Forelimb muscle (tissue), 1 donor: ENCODE measurements around the gene NAT8L. TPM values are rescaled to one million over a fixed set of nuclear protein-coding genes. Genes with fewer than 3 reads are reported as not detected.

Source experiments
- DNase-seq: peaks from one replicate; pipeline ENCODE4 v3.0.0-alpha.2; 2013; ENCODE audit warnings: low read depth
- polyA plus RNA-seq: library from polyadenylated mRNA; unstranded; fragments of 120-200 nt; gene quantifications from one replicate; pipeline ENCODE4 v1.2.1, GENCODE V29; 2013; ENCODE audit not compliant: insufficient read length

NAT8L gene
- polyA plus RNA-seq, 1 donor = 4.3 TPM

GRCh38 chr4:2063557-2064275, 4.6 kb downstream of the NAT8L start:
- no peak for DNase-seq

- no peak for DNase-seq
Measured at GRCh38 chr4:2064276-2064991, 5.3 kb downstream of the NAT8L start.

DNA sequence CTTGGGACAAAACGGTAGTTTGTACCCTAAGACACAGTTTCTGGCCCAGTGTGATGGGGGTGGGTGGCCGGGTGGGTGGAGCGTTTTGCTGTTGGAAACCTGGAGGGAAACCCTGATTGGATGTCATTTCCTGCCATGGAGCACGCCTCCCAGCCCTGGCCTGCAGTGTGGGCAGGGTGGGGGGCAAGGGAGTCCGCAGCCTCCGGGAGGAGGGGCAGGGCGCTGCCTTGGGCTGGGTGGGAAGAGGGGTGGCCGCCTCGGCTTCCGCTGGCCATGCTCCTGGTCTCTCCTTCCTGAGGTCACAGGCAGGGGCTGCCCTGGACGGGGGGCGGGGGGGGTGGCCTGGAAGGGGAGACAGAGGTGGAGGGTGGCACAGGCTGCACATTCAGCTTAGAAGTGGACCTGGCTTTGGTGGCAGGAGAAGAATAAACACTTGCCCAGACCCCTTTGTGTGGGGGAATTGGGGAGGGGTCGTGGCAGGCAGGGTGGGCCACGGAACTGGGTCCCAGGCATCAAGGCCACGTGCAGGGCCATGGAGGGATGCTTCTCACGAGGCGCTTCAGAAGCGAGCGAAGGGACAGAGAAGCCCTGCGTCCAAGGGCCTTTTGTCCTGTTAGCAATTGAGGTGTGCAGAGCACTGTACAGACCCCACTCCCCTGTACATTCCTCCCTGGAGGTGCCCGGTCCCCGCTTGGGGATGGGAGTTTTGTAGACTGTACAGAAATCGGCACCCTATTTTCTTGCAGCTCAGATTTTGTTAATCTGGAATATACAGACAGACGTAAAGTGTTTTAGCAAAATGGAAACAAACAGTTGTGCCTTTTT, 6.2 kb downstream of the NAT8L start:
- DNase-seq = no peak

GRCh38 chr4:2066011-2066551, 7.0 kb downstream of the NAT8L start:
- no peak for DNase-seq

GRCh38 chr4:2066571-2067445, 7.7 kb downstream of the NAT8L start:
- DNase-seq = no peak

DNA sequence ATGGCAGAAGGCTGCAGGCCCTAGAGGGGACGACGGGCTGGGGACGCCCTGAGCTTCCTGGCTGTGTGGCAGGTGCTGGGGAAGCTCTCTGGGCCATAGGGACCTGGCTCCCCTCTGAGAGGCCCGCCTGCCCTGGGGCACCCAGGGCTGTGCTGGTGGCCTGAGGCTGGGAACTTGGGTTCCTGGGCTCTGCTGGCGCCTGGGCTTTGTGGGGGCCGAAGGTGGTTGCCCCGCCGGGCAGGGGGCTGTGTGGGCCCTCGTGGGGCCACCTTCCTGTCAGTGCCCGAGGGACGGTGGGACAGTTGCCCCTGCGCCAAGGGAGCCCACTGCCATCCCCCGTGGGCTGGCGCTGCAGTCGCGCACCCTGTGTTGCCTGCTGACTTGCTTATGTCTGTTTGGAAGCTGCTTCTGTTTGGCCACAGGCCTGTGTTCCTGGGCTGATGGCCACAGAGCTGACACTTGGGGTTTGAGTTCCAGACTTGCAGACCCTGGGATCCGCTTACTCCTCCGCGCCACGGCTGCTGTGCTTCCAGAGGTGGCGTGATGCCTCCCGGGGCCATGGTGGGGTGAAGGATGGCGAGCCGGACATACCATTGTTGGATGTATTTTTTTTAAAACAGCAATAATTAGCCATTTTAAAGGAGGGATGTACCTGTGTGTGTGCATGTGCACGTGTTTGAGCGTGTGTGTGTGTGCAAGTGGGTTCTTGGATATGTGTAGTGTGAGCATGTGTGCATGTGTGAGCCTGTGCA, 8.5 kb downstream of the NAT8L start:
- no peak for DNase-seq

- no peak for DNase-seq
Measured at GRCh38 chr4:2068198-2068470, 9.0 kb downstream of the NAT8L start.

DNA sequence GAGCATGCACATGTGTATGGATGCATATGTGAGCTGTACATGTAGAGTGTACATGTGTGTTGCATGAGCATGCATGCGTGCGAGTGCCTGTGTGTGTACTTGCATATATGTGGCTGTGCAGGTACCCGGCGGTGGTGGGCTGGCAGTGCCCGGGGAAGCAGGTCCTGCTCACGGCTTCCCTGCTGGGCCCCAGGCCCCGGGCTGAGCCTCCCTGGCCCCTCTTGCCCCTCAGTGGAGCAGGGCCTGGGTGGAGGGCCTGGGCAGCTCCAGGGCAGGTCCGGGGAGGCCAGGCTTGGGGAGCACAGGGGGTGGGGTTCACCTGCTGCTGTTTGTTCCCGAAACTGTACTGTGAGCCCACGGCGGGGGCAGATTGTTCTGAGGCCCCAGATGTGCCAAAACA, 9.4 kb downstream of the NAT8L start:
- no peak for DNase-seq

GRCh38 chr4:2069161-2069971, 10.2 kb downstream of the NAT8L start:
- no peak for DNase-seq

GRCh38 chr4:2069986-2070385, 10.9 kb downstream of the NAT8L start:
- DNase-seq = no peak

DNA sequence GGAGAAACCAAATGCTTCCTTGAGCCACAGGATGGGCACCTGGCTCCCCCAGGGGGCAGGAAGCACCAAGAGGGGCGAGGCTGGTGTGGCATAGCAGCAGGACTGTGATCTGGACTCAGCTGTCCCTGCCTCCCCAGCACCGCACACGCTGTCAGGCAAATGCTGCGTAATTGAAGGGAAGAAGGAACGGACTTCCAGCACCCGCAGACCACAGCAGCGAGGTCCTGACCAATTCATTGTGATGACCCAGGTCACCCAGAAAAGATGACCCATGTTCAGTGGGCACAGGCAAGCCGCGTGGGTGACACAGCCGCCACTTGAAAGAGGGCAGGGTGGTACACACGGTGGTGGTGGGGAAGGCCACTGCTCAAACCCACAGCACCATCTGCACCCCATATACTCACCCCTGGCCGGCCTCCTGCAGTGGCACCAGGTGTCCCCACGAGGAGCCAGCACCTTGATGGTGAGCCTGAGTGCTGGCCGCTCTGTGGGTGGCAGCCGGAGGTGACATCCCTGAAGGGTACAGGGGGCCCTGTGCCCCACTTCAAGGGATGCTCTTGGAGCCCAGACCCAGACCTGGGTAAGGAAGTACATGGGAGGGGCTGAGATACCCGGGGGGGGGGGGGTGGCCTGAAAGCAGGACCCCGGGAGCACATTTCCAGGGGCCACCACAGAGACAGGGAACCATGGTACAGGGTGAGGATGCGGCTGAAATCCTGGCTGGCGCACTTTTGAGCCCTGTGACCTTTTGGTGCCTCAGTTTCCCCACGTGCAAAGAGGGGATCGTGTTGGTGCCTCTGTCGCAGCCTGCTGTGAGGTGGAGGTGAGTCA, 11.5 kb downstream of the NAT8L start:
- DNase-seq = no peak

DNA sequence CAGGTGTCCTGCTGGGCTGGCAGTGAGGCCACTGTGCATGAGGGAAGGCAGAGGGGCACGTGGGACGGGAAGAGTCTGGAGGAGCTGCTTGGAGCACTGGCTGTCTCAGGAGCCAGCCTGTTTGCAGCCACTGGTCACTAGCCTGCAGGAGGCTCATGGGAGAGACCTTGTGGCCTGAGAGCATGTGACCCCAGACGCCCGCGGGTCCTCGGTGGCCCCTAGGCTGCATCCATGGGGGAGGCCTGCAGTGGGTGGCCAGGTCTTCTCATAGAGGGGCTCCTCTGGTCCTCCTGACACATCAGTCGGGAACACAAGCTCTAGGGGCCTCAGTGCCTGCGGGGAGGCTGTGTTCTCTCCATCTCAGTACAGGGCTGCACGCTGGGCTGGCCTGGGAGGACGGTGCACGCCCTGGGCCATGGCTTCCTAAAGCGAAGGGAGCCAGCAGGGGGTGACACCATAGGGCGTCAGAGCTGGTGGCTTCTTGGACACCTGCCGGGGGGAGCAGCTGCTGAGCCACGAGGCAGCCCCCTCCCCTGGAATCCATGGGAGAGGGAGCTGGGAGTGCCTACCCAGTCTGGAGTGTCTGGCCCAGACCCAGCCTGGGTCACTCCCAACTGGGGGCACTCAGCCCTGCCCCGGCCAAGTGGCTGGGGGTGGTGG, 12.3 kb downstream of the NAT8L start:
- no peak for DNase-seq

- DNase-seq = no peak
Measured at GRCh38 chr4:2071912-2072867, 13.1 kb downstream of the NAT8L start.

DNA sequence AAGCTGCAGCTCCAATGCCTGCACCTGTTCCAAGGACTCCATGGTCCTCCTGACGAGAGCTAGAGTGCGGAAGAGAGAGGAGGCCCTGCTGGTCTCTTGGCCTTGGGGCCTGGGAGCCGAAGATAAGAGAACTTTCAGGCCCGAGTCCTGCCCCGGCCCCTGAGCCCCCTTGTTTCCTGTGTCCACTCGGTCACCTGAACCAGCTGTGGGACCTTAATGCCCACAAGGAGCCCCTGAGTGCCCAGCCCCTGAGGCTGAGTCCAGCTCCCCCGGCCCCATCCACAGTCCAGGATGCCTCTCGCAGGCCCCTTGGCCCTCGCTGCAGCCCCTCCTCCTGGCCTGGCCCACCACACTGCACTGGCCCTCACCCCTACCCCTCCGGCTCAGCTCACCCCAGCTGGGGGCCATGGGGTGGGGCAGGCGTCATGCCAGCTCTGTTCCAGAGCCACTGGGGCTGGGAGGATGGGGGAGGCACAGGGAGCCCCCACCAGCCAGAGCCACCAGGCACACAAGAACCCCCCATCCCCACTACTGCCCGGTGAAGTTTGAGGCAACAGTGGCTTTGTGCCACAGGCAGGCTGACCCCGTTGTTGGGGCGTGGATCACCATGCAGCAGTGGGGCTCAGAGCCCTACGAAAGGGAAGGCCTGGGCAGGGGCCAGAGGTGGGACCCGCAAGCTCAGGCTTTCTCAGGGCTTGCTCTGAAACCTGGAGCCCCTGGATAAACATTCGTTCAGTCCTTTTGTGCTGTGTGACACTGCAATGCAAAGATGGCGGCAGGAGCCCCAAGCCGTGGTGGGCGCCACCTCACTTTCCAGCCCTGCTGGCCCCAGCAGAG, 14.1 kb downstream of the NAT8L start:
- DNase-seq = no peak

DNA sequence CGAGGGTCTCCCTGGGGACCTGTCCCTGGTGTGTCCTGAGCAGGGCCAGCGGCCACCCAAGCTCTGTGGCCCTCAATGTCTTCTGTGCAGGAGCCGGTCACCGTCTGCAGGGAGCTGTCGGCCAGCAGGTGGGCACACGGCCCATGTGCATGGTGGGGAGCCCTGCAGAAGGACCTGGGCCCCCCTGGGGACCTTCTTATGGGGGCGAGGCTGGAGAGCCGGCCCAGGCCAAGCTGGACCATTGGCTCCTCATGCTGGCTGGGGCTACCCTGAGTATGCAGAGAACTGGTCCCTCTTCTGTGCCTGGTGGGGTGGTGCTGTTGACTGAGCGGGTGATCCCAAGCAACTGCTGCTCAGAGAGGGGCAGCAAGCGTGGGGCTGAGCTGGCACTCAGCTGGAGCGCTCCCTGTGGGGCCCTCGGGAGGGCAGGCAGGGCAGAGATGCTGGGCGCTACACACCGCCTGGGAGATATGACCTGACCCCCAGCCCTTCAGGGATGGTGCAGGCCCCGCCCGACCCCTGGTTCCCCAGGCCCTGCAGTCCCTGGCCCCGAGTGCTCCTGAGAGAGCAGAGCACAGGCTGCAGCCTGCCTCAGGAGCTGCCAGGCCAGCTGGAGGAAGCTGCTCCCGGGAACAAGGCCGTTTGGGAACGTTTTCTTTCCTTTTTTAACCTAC, 14.8 kb downstream of the NAT8L start:
- no peak for DNase-seq

DNA sequence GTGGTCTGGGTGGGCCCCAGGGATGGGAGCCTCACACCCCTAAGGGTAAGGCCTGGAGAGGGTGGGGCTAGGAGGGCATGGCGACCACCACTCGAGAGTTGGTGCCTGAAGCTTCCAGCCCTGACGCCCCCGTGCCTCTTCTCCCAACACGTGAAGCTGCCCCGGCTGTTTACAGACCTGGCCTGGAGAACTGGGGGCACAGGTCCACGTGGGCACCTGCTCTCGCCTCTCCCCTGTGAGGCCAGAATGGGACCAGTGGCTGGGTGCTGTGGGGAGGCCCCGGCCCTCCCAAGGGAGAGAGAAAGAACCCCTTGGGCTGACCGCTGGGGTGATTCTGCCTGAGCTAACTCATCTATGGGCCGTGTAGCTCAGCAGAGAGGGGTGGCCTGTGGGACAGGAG, 15.5 kb downstream of the NAT8L start:
- DNase-seq = no peak
